HG02973 (cell line): ENCODE results near the gene MLF1.
A peak's percentile ranks its signal among the peaks of the same experiment; 100 is the strongest.
"Not testable (repeated sequence)": the region's sequence is repeated elsewhere in the genome, so short reads cannot be mapped to it uniquely, and the experiment has no call there.

Source experiments
- ATAC-seq: cut with Tn5 transposase; IDR thresholded peaks from one replicate; pipeline ENCODE4 v1.9.1; 2021; ENCODE audit warnings: moderate library complexity; ENCODE audit not compliant: unreplicated experiment

MLF1 gene, protein sequence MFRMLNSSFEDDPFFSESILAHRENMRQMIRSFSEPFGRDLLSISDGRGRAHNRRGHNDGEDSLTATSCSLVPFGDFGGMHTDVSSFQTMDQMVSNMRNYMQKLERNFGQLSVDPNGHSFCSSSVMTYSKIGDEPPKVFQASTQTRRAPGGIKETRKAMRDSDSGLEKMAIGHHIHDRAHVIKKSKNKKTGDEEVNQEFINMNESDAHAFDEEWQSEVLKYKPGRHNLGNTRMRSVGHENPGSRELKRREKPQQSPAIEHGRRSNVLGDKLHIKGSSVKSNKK

GRCh38 chr3:158570999-158571702, at the start of gene MLF1:
MLF1 (plus strand) TSS chr3:158571194; CDS start chr3:158571301, 107 bp downstream.
- peak; percentile 100 for ATAC-seq

DNA sequence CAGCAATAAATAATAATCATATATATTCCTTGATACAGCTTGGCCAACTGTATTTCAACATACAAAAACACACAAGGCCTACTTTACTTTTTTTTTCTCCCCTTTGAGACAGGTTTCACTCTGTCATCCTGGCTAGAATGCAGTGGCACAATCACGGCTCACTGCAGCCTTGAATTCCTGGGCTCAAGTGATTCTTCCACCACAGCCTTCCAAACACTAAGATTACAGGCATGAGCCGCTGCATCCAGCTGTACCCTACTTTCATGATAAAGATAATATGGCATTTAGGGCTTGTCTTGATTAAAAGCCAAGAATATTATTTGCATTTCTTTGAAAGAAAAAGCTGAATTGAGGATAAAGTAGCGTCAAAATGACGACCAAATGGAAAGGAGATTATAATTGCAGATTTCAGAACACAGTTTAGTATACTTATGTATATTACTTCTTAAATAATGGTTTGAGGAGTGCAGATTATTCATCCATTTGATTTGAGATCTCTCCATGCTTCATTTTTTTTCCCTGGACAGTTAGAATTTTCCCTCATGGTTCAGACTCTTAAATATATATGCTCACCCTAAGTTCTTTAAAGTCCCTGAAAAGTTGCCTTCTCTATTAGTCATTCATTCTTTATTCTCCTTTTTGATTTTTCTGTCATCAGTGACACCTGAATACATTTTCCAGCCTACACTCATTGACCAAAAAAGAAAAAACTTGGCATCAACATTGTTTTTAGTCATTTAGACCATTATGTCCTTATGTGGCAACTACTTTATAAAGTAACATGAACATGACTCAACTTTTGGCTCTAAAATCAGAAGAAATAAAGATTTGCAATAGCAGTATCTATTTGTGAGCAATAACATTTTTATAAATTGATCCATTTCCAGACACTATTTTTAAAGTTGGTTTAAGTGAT, 48.5 kb upstream of the MLF1 start:
- ATAC-seq: no peak

DNA sequence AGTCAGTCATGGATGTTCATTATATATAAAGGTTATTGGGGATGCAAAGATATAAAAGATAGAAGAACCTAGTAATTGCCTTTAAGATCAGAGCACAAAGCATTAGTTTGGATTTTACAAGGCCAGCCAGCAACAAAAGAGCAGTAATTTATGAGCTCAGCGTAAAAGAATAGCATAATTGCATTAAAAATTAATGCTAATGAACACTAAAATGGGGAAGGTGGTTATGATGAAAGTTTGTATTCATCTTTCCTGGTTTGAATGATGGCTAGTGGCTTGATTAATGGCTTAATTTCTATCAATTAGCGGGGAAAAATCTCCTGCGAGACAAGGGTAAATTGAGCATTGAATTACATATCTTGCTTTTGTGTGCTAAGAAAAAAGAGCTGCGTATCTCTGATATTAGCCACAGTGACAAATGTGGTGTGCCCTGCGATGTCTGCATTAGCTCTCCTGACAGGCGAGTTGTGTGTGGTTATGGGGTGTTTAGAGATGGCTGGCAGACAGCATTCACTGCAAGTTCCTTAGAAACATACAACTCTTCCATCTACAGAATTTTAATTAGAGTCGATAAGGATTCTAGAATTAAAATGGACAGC, 42.8 kb upstream of the MLF1 start:
- ATAC-seq: no peak

GRCh38 chr3:158531334-158531733, 39.7 kb upstream of the MLF1 start:
- ATAC-seq: no peak

DNA sequence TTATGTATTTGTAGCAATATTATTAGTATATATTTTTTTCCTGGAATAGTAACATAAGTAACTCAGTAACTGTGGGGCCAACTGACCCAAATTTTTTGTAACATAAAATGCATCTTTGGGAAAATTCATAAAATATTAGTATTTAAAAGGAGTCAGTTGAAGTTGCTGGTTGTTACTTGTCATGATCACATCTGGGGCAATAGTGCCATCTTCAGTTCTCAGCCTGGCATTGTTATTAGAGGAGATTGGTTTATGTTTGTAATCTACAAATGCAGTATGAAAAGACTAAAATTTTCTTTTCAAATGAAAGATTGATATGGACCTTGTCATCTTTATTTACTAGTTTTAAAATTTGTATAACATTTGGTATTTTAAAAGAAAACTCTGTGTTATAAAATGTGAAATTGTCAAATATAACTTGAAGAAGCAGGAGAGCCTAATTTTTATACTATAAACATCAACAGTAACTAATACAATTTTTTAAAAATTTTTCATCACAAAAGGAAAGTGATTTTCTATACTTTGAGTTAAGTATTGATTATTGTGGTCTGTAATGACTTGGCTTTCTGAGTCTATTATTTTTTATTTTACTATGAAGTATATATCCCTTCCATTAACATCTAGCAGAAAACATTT, 38.8 kb upstream of the MLF1 start:
- no peak for ATAC-seq

- ATAC-seq: no peak
Observed at GRCh38 chr3:158535918-158536317, 35.1 kb upstream of the MLF1 start.

- no peak for ATAC-seq
Observed at GRCh38 chr3:158539414-158540014, 31.5 kb upstream of the MLF1 start.

- ATAC-seq: no peak
Observed at GRCh38 chr3:158540066-158540465, 30.9 kb upstream of the MLF1 start.

GRCh38 chr3:158548691-158549090, 22.3 kb upstream of the MLF1 start:
- ATAC-seq: no peak

DNA sequence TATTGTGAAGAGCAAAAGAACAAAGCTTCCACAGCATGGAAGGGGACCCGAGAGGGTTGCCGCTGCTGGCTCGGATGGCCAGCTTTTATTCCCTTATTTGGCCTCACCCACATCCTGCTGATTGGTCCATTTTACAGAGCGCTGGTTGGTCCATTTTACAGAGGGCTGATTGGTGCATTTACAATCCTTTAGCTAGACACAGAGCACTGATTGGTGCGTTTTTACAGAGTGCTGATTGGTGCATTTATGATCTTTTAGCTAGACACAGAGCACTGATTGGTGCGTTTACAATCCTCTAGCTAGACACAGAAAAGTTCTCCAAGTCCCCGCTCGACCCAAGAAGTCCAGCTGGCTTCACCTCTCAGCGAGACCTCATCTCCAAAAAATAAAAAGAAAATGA, 21.1 kb upstream of the MLF1 start:
- ATAC-seq: not testable (repeated sequence)

DNA sequence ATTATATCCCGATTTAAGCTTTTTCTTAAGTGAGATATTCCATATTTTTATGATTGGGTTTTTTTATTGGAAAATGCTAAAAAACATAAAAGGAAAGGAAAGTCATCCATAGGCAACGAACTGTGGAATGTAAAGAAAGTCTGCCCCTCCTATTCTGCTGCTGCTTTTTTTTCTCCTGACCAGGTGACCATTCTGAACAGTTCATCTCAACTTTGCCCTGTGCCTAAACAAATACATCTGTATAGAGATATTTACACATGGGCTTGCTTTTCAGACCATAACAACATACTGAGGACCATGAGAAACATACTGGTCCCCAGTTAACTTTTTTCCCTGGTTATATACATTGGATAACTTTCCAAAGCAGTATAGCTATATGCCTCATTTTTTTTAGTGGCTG, 18.9 kb upstream of the MLF1 start:
- no peak for ATAC-seq

DNA sequence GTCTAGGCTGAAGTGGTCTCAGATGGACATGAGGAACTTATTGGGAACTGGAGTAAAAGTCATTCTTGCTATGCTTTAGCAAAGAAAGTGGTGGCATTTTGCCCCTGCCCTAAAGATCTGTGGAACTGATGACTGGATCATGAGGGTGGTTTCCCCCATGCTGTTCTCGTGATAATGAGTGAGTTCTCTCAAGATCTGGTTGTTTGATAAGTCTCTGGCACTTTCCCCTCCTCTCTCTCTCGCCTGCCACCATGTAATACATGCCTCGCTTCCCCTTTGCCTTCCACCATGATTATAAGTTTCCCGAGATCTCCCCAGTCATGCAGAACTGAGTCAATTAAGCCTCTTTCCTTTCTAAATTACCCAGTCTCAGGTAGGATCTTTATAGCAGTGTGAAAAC, 11.5 kb upstream of the MLF1 start:
- ATAC-seq: no peak

GRCh38 chr3:158560979-158561378, 10.0 kb upstream of the MLF1 start:
- ATAC-seq: no peak

GRCh38 chr3:158562674-158563073, 8.3 kb upstream of the MLF1 start:
- ATAC-seq: no peak

- ATAC-seq: no peak
Observed at GRCh38 chr3:158563076-158563475, 7.9 kb upstream of the MLF1 start.

DNA sequence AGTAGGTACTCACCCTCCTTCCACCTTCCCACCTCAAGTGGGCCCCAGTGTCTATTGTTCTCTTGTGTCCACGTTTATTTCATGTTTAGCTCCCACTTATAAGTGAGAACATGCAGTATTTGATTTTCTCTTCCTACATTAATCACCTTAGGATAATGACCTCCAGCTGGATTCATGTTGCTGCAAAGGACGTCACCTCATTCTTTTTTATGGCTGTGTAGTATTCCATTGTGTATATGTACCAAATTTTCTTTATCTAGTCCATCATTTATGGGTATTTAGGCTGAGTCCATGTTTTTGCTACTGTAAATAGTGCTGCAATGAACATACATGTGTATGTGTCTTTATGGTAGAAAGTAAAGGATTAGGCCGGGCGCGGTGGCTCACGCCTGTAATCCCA, 5.9 kb upstream of the MLF1 start:
- no peak for ATAC-seq

GRCh38 chr3:158568784-158569183, 2.2 kb upstream of the MLF1 start:
- no peak for ATAC-seq

GRCh38 chr3:158569794-158570193, 1.2 kb upstream of the MLF1 start:
- ATAC-seq: no peak

DNA sequence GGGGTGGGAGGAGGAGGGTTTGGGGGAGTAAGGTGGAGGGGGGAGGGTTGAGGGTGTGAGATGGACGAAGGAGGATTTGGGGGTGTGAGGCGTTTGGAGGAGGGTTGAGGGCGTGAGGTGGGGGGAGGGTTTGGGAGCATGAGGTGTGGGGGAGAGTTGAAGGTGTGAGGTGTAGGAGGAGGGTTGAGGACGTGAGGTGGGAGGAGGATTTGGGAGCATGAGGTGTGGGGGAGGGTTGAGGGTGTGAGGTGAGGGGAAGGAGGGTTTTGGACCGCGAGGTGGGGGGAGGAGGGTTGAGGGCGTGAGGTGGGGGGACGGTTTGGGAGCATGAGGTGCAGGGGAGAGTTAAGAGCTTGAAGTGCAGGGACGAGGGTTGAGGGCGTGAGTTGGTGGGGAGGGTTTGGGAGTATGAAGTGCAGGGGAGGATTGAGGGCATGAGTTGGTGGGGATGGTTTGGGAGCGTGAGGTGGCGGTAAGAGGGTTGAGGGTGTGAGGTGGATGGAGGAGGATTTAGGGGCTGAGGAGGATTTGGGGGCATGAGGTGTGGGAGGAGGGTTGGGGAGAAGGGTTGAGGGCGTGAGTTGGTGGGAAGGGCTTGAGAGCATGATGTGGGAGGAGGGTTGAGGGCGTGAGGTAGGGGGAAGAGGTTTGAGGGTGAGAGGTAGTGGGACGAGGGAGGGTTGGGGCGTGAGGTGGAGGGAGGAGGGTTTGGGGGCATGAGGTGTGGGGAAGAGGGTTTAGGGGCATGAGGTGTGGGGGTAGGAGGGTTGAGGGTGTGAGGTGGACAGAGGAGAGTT, 1.2 kb downstream of the MLF1 start:
- ATAC-seq: no peak

GRCh38 chr3:158572766-158573060, 1.7 kb downstream of the MLF1 start:
- no peak for ATAC-seq
